ENCODE data around the gene APBA3.
"Not testable (repeated sequence)": the region's sequence is repeated elsewhere in the genome, so short reads cannot be mapped to it uniquely, and the experiment has no call there.

The APBA3 gene

DNA sequence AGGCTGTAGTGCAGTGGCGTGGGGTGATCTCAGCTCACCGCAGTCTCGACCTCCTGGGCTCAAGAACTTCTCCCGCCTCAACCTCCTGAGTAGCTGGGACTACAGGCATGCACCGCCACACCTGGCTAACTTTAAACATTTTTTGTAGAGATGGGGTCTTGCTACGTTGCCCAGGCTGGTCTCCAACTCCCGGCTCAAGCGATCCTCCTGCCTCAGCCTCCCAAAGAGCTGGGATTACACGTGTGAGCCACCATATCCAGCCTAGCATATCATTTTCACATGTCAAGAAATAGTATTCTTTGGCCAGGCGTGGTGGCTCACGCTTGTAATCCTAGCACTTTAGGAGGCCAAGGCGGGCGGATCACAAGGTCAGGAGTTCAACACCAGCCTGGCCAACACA, 3.2 kb downstream of the APBA3 start:
- H3K4me3 ChIP-seq (ENCODE audit: low read length); DNase-seq (ENCODE audit: low read depth, low spot score): not testable (repeated sequence)

DNA sequence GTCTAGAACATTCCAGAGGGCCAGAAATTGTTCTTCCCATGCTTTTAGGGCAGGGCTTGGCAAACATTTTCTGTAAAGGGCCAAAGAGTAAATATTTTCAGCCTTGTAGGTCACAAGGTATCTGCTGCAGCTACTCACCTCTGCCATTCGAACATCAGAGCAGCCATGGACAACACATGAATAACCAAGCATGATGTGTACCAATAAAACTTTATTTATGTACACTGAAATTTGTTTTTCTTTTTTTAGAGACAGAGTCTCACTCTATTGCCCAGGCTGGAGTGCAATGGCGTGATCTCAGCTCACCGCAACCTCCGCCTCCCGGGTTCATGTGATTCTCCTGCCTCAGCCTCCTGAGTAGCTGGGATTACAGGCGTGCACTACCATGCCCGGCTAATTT, 3.8 kb downstream of the APBA3 start:
- H3K4me3 ChIP-seq (ENCODE audit: low read length); DNase-seq (ENCODE audit: low read depth, low spot score): not testable (repeated sequence)

DNA sequence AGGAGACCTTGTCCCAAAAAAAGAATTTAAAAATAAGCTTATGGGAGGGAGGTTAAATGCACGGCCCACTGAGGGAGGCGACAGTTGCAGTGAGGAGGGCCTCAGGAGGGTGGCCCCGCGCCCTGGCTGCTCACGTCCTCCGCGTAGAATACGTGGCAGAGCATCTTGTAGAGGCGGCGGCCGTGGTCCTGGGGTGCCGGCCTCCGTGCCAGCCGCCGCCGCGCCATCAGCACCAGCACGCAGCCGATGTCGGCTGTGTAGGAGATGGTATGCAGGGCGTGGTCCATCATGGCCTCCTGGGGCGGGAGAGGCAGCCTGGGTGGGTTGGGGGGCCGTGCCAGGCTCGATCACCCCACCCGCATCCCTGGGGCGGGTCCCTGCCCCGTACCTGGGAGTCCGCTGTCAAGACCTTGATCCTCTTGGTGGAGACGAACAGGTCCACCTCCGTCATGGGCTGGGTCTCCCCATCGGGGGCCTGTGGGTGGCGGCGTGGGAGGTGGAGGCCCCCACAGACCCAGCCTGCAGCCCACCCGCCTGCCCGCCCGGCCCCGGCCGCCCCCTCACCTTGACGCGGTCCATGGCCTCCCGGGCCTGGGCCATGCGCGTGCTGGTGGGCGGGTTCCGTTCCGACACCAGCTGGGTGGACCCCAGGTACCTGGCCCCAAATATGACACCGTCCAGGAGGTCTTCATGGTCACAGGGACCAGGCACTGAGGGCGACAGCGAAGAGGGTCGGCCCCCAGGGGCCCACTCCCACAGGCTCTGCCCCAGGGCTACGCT, 7.7 kb downstream of the APBA3 start:
- H3K4me3 ChIP-seq (ENCODE audit: low read length) = no peak overlapping the region
- DNase-seq (ENCODE audit: low read depth, low spot score) = no peak

DNA sequence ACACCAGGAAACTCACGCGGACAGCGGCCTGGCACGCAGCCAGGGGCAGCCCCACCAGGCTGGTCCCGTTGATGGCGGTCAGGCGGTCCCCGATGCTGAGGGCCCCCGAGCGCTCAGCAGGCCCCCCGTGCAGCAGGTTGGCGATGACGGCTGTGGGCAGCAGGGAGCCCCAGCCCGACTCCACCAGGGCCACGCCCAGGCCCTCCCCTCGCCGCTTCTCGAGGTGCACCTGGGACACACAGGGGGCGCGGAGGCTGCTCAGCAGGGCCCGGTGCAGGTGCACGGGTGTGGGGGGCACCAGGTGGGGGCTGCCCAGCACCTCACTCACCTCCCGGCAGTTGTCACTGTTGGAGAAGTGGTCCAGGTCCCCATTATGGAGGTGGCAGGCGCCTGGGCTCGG, 9.0 kb downstream of the APBA3 start:
- no peak for DNase-seq (ENCODE audit: low read depth, low spot score)

DNA sequence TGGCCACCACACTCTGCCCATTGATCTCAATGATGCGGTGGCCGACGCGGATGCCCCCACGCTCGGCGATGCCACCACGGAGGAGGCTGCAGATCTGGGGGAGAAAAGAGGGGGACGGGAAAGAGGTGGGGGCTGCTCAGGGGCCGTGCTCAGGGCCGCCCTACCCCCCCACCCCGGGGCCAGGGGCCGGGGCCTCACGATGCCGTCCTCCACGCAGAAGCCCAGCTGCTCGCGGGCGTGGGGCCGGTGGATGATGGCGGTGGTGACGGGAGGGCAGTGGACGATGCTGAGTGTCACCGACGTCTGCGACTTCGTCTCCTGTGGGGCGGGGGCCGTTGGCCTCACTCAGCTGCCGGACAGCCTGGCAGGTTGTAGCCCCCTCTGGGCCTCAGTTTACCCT, 10.3 kb downstream of the APBA3 start:
- no peak for DNase-seq (ENCODE audit: low read depth, low spot score)
- H3K4me3 ChIP-seq (ENCODE audit: low read length) = no peak overlapping the region

More for the DNA sequence above, 9.0 kb downstream of the APBA3 start:
- H3K4me3 ChIP-seq (ENCODE audit: low read length) = no peak overlapping the region

DNA sequence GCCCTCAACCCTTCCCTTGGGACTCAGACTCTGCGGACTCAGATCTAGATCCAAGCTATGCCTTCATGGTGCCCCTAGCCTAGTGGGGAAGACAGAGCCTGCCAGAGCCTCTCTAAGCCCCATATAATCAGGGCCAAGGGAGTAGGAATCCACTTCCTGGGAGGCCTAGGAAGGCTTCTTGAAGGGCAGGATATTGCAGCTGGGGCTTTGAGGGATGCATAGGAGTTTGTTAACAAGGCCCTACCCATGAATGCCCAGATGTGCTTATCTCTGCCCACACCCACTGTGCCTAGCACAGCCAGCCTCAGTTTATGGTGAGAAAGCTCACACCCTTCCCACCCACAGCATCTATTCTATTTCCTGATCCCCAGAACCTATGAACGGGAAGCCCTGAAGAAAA, 11.3 kb downstream of the APBA3 start:
- DNase-seq (ENCODE audit: low read depth, low spot score) = no peak
- H3K4me3 ChIP-seq (ENCODE audit: low read length) = no peak overlapping the region

DNA sequence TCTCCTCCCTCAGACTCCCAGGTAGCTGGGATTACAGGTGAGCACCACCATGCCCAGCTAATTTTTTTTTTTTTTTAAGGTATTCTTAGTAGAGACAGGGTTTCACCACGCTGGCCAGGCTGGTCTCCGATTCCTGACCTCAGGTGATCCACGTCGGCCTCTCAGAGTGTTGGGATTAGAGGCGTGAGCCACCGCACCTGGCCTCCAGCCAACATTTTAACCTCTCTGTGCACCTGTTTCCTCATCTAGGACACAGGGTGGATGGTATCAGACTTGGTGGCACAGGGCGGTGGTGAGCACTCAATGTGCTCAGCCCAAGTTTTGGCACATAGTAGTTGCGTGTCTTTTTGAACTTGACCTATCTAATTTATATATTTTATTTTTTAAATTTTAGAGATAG, 12.5 kb downstream of the APBA3 start:
- DNase-seq (ENCODE audit: low read depth, low spot score) = no peak
- no peak overlapping the region for H3K4me3 ChIP-seq (ENCODE audit: low read length)

DNA sequence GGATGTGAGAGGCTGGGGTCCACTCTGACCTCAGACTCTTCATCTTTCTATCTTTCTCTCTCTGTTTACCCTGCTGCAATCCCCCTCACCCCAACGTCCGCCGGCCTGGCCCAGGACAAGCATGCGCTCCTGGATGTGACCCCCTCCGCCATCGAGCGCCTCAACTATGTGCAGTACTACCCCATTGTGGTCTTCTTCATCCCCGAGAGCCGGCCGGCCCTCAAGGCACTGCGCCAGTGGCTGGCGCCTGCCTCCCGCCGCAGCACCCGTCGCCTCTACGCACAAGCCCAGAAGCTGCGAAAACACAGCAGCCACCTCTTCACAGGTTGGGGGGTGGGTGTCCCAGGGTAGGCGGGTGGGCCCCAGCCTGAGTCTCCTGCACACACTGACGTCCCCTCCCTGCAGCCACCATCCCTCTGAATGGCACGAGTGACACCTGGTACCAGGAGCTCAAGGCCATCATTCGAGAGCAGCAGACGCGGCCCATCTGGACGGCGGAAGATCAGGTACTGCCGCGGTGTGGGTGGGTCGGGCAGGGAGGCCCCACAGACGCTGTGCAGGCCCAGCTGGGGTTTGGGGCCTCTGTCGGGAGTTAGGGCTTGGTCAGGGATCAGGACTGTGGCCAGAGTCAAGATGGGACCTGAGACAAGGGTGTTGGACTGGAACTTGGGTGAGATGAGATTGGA, 15.0 kb downstream of the APBA3 start:
- H3K4me3 ChIP-seq (ENCODE audit: low read length) = no peak overlapping the region
- no peak for DNase-seq (ENCODE audit: low read depth, low spot score)

DNA sequence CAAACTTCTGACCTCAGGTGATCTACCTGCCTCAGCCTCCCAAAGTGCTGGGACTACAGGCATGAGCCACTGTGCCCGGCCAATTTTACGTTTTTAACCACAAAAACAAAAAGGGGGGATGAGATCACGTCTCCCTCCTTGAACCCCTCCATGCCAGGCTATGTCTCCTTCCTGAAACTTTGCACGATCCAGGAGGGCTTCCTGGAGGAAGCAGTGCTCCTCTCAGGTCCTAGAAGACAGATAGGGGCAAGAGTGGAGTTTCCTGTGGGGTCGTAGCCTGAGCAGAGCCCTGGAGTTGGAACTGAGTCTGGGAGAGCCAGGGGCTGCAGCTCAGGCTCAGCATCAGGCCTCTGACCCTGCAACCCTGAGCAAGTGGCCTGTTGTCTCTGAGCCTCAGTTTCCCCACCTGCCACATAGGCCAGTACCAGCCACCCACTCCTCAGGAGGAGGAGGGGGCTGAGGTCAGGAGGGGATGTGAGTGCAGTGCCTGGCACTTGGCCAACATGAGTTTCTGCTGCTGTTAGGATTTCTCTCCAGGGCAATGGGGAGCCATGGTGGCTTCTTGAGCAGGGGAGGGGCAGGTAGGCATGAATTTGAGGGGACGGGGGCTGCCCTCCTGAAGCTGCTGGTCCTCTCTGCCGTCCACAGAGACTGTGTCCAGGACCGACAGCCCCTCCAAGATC, 16.0 kb downstream of the APBA3 start:
- no peak for DNase-seq (ENCODE audit: low read depth, low spot score)
- no peak overlapping the region for H3K4me3 ChIP-seq (ENCODE audit: low read length)

DNA sequence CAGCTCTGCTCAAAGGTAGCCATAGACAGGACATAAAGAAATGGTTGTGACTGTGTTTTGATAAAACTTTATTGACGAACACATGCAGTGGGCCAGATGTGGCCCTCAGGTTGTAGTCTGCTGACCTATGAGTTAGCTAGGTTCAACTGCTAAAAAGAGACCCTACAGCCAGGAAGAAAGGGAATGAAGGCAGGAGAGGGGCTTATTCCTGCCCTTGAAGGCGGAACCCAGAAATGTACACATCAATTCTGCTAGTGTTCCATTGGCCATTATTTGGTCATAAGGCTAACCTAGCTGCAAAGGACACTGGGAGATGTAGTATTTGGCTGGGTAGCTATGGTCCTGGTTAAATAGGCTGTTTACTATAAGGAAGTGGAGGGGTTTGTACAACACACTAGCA, 18.0 kb downstream of the APBA3 start:
- DNase-seq (ENCODE audit: low read depth, low spot score) = no peak
- no peak overlapping the region for H3K4me3 ChIP-seq (ENCODE audit: low read length)

DNA sequence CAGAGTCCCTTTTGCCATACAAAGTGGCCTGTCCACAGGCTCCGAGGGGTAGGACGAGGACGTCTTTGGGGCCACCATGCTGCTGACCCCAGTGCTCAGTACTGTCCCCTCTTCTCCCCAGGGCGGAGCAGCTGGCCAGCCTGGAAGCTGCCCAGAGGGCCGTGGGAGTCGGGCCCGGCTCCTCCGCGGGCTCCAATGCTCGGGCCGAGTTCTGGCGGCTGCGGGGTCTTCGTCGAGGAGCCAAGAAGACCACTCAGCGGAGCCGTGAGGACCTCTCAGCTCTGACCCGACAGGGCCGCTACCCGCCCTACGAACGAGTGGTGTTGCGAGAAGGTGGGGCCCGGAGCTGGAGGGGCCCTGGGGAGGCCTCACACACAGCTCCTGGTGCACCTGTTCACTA, 21.1 kb downstream of the APBA3 start:
- DNase-seq (ENCODE audit: low read depth, low spot score) = no peak
- H3K4me3 ChIP-seq (ENCODE audit: low read length) = no peak overlapping the region

DNA sequence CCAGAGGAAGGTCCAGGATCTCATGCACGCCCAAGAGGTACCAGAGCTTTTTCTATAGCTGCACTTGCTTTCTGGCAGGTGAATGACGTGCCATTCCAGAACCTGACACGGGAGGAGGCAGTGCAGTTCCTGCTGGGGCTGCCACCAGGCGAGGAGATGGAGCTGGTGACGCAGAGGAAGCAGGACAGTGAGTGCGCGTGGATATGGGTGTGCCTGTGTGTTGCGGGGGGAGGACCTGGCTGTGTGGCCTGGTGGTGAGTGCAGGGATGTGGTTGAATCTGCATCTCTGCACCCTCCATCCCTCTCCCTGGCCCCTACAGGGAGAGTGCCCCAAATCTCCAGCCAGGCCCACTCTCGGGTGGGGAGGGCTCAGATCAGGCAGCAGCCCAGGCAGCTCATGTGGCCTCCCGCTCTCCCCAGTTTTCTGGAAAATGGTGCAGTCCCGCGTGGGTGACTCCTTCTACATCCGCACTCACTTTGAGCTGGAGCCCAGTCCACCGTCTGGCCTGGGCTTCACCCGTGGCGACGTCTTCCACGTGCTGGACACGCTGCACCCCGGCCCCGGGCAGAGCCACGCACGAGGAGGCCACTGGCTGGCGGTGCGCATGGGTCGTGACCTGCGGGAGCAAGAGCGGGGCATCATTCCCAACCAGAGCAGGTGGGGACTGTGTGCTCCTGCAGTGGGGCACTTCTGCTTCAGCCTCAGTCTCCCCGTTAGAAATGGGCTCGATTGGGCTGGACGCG, 22.8 kb downstream of the APBA3 start:
- no peak for DNase-seq (ENCODE audit: low read depth, low spot score)
- no peak overlapping the region for H3K4me3 ChIP-seq (ENCODE audit: low read length)

DNA sequence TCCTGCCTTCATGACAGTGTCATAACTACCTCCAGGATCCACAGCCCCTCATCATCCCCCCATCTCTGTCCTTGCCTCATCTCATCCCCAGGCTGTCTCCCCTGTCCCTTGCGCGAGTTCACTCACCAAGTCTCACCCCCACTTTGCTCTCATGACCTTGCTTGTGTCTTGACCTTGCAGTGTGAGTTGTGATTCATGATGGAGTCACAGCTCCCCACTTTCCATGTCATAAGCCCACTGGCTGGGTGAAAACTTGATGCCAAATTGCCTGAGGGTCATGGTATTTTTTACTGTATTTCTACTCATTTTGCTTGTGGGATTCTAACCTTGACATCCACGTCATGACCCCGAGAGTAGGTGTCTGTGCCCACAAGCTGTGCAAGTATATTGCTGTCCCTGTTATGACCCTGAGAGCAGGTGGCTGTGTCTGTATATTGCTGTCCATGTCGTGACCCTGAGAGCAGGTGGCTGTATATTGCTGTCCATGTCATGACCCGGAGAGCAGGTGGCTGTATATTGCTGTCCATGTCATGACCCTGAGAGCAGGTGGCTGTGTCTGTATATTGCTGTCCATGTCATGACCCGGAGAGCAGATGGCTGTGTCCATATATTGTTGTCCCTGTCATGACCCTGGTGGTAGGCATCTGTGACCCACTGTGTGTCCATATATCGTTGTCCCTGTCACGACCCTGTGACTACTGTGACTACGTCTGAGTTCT, 23.8 kb downstream of the APBA3 start:
- no peak overlapping the region for H3K4me3 ChIP-seq (ENCODE audit: low read length)
- DNase-seq (ENCODE audit: low read depth, low spot score) = no peak

DNA sequence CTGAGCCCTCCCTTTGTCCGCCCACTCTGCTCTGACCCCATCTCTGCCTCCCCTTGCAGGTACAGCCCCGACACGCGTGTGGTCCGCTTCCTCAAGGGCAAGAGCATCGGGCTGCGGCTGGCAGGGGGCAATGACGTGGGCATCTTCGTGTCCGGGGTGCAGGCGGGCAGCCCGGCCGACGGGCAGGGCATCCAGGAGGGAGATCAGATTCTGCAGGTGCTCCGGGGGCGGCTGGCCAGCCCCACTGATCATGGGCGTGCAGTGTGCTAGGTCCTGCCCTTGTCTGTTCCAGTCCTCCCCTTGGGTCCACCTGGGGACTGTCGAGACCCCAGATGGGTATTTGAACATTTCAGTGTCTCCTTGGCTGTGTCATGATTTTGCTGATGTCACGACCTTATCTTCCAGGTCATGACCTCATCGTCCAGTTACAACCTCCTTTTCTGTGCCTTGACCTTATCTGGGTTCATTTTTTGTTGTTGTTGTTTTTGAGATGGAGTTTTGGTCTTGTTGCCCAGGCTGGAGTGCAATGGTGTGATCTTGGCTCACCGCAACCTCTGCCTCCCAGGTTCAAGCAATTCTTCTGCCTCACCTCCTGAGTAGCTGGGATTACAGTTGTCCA, 25.3 kb downstream of the APBA3 start:
- no peak for DNase-seq (ENCODE audit: low read depth, low spot score)
- H3K4me3 ChIP-seq (ENCODE audit: low read length) = no peak overlapping the region

DNA sequence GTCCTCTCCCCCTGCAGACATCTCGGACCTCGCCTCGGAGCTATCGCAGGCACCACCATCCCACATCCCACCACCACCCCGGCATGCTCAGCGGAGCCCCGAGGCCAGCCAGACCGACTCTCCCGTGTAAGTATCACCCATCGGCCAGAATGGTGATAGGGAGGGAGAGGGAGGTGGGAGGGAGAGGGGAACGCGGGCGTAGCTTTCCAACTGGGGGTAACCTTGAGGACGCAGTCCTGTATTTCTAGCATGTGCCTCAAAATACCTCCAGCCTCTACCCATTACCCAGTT, 27.2 kb downstream of the APBA3 start:
- no peak overlapping the region for H3K4me3 ChIP-seq (ENCODE audit: low read length)
- no peak for DNase-seq (ENCODE audit: low read depth, low spot score)

DNA sequence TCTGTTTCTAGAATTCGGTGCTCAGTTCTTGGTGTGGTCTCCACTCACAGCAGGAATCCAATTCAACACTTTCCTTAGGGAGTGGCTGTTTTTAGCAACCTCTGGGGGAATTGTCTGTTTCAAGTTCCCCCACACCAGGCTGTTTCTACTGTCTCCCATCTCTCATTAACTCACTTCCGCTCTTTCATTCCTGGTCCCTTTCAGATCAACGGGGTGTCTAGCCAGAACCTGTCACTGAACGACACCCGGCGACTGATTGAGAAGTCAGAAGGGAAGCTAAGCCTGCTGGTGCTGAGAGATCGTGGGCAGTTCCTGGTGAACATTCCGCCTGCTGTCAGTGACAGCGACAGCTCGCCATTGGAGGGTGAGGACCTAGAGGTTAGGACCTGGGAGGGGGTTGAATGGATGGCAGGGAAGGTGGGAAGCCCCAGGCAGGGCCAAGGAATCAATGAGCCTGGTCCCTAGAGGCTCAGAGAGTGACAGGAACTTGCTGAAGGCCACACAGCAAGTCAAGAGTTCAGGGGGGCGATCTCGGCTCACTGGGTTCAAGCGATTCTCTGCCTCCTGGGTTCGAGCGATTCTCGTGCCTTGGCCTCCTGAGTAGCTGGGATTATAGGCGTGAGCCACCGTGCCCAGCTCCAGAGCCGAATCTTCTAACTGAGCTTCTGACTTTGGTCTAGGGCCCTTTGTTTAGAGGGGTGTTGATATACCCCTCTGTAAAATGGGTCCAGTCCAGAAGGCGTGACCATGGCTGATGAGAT, 27.8 kb downstream of the APBA3 start:
- DNase-seq (ENCODE audit: low read depth, low spot score) = no peak

DNA sequence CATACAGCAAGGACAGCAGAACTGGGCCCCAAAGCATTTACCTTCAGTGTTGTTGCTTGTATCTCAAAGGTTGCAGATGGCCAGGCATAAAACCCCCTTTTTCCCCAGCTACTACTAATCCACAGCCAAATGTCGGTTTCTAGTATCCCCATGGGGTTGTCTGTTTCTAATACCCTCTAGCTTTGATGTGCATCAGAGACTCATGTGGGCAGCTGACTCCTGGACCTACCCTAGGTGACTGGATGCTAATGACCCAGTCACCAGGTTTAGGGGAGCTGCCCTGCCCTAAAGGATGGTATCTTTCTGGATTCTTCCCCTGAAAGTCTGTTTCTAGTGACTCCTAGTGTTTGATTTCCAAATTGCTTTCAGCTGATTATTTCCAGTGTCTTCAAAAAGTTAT, 29.4 kb downstream of the APBA3 start:
- no peak overlapping the region for H3K4me3 ChIP-seq (ENCODE audit: low read length)
- no peak for DNase-seq (ENCODE audit: low read depth, low spot score)

More for the DNA sequence above, 27.8 kb downstream of the APBA3 start:
- no peak overlapping the region for H3K4me3 ChIP-seq (ENCODE audit: low read length)

DNA sequence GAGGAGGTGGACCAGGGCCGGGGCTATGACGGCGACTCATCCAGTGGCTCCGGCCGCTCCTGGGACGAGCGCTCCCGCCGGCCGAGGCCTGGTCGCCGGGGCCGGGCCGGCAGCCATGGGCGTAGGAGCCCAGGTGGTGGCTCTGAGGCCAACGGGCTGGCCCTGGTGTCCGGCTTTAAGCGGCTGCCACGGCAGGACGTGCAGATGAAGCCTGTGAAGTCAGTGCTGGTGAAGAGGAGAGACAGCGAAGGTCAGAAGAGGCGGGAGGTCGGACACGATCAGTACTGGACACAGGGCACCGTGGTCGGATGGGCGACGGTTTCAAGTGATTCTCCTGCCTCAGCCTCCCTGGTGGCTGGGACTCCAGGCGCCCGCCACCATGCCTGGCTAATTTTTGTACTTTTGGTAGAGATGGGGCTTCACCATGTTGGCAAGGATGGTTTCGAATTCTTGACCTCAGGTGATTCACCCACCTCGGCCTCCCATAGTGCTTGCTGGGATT, 31.0 kb downstream of the APBA3 start:
- no peak overlapping the region for H3K4me3 ChIP-seq (ENCODE audit: low read length)
- DNase-seq (ENCODE audit: low read depth, low spot score) = no peak
